HG03103 (cell line): Measurements from ENCODE around the gene ZNF236.

Source experiments
- ATAC-seq: cut with Tn5 transposase; IDR thresholded peaks from one replicate; pipeline ENCODE4 v1.9.1; 2021; ENCODE audit warnings: low read depth; ENCODE audit not compliant: unreplicated experiment

ZNF236 gene

GRCh38 chr18:77000527-77000926 is 178.2 kb downstream of the ZNF236 start:
- ATAC-seq, result no peak

- no peak for ATAC-seq
Observed at GRCh38 chr18:77001041-77001440, 178.7 kb downstream of the ZNF236 start.

- no peak for ATAC-seq
Observed at GRCh38 chr18:77001979-77002378, 179.6 kb downstream of the ZNF236 start.

GRCh38 chr18:77002496-77002895 is 180.1 kb downstream of the ZNF236 start:
- ATAC-seq, result no peak

- no peak for ATAC-seq
Observed at GRCh38 chr18:77003316-77003715, 181.0 kb downstream of the ZNF236 start.

- ATAC-seq, result no peak
Observed at GRCh38 chr18:77004555-77005380, 182.4 kb downstream of the ZNF236 start.

GRCh38 chr18:77005651-77006195 is 183.4 kb downstream of the ZNF236 start:
- ATAC-seq, result no peak

- ATAC-seq, result no peak
Observed at GRCh38 chr18:77006305-77007175, 184.2 kb downstream of the ZNF236 start.

GRCh38 chr18:77007251-77007650 is 184.9 kb downstream of the ZNF236 start:
- no peak for ATAC-seq

GRCh38 chr18:77008006-77008405 is 185.6 kb downstream of the ZNF236 start:
- ATAC-seq, result no peak

GRCh38 chr18:77008576-77009315 is 186.4 kb downstream of the ZNF236 start:
- no peak for ATAC-seq

GRCh38 chr18:77009675-77010074 is 187.3 kb downstream of the ZNF236 start:
- no peak for ATAC-seq

GRCh38 chr18:77012120-77012519 is 189.8 kb downstream of the ZNF236 start:
- ATAC-seq, result no peak

- no peak for ATAC-seq
Observed at GRCh38 chr18:77012806-77013541, 190.6 kb downstream of the ZNF236 start.

- ATAC-seq, result no peak
Observed at GRCh38 chr18:77013811-77014521, 191.6 kb downstream of the ZNF236 start.

- no peak for ATAC-seq
Observed at GRCh38 chr18:77014538-77014937, 192.2 kb downstream of the ZNF236 start.

GRCh38 chr18:77015169-77015568 is 192.8 kb downstream of the ZNF236 start:
- ATAC-seq, result no peak

- ATAC-seq, result no peak
Observed at GRCh38 chr18:77015771-77016710, 193.7 kb downstream of the ZNF236 start.
